A204.1 (cell line): ENCODE data around the gene FBXO3.
"Not testable (repeated sequence)": the region's sequence is repeated elsewhere in the genome, so short reads cannot be mapped to it uniquely, and the experiment has no call there.

ENCODE experiments used
- FAIRE-seq: peaks from 2 replicates; lab custom pipeline; 2012; peaks lifted over from hg19 to GRCh38; lab: Jason Lieb, UNC

The FBXO3 gene

GRCh38 chr11:33772300-33772699, 2.0 kb downstream of the FBXO3 start:
- FAIRE-seq, result no peak

- no peak for FAIRE-seq
Measured at GRCh38 chr11:33770236-33770635, 4.1 kb downstream of the FBXO3 start.

GRCh38 chr11:33769542-33769941, 4.8 kb downstream of the FBXO3 start:
- FAIRE-seq, result no peak

- no peak for FAIRE-seq
Measured at GRCh38 chr11:33767624-33768023, 6.7 kb downstream of the FBXO3 start.

GRCh38 chr11:33766085-33766484, 8.2 kb downstream of the FBXO3 start:
- no peak for FAIRE-seq

GRCh38 chr11:33761471-33761870, 12.8 kb downstream of the FBXO3 start:
- no peak for FAIRE-seq

GRCh38 chr11:33753304-33753967, 20.9 kb downstream of the FBXO3 start:
- no peak for FAIRE-seq

- FAIRE-seq, result no peak
Measured at GRCh38 chr11:33751878-33752277, 22.4 kb downstream of the FBXO3 start.

- FAIRE-seq, result no peak
Measured at GRCh38 chr11:33747979-33748378, 26.3 kb downstream of the FBXO3 start.

- no peak for FAIRE-seq
Measured at GRCh38 chr11:33743291-33743690, 31.0 kb downstream of the FBXO3 start.

- peak; percentile 97 for FAIRE-seq
Measured at GRCh38 chr11:33742249-33742851, 32.0 kb downstream of the FBXO3 start.

- FAIRE-seq, result no peak
Measured at GRCh38 chr11:33741806-33742205, 32.5 kb downstream of the FBXO3 start.

- no peak for FAIRE-seq
Measured at GRCh38 chr11:33737362-33737821, 36.9 kb downstream of the FBXO3 start.

- no peak for FAIRE-seq
Measured at GRCh38 chr11:33736148-33736812, 38.0 kb downstream of the FBXO3 start, which contains the start of gene CD59. TSS of gene CD59 (minus strand) at chr11:33736423. CDS start at chr11:33722445, 13,978 bp downstream.

- FAIRE-seq, result no peak
Measured at GRCh38 chr11:33735271-33736147, 38.8 kb downstream of the FBXO3 start.

- FAIRE-seq, result no peak
Measured at GRCh38 chr11:33734441-33735270, 39.7 kb downstream of the FBXO3 start.

GRCh38 chr11:33733980-33734379, 40.3 kb downstream of the FBXO3 start:
- FAIRE-seq, result no peak

GRCh38 chr11:33731723-33732531, 42.4 kb downstream of the FBXO3 start:
- no peak for FAIRE-seq

GRCh38 chr11:33730716-33731115, 43.6 kb downstream of the FBXO3 start:
- no peak for FAIRE-seq

GRCh38 chr11:33729072-33729664, 45.2 kb downstream of the FBXO3 start:
- not testable (repeated sequence) for FAIRE-seq
